ENCODE data around the gene POPDC2.

GRCh38 chr3:119669906-119670570, 9.6 kb upstream of the POPDC2 start:
- TF ChIP-seq CTCF (IDR thresholded peaks at IDR 0.05; ENCODE audit: borderline replicate concordance, extremely low read depth, low read length, poor library complexity, severe bottlenecking) (no peak), EZH2 (IDR thresholded peaks at IDR 0.05; ENCODE audit: borderline replicate concordance, low read depth, low read length, severe bottlenecking) (no peak)
